H1 (cell line): ENCODE data around the gene MYO9B. TPM values are rescaled to one million over a fixed set of nuclear protein-coding genes. Genes with fewer than 3 reads are reported as not detected.
A peak's percentile ranks its signal among the peaks of the same experiment; 100 is the strongest.

Experiments
- JUND ChIP-seq: IDR thresholded peaks from 2 replicates; pipeline ENCODE4 v1.6.1; 2011; ENCODE audit warnings: mild to moderate bottlenecking, improper control_type of control experiment, low read length
- RNF2 ChIP-seq: fragments of 200-900, 300-1000 bp; sonication (generic); IDR thresholded peaks from 2 replicates; pipeline ENCODE4 v1.7.1; 2016; ENCODE audit warnings: borderline replicate concordance, low read depth, mild to moderate bottlenecking, antibody characterized with exemption, low read length; ENCODE audit not compliant: poor library complexity, severe bottlenecking; ENCODE audit errors: missing control alignments
- polyA plus RNA-seq, 7 experiments: library from polyadenylated mRNA; depleted of rRNA in 3 of 7; stranded (reverse) in 5 of 7; unstranded in 2 of 7; fragments of >200 nt in 5 of 7; fragments of 200-250 nt in 2 of 7; gene quantifications; 1 replicate in 5 of 7; 2 replicates in 1 of 7; 4 replicates in 1 of 7; pipeline versions ENCODE4 v1.2.1 to v1.2.3, GENCODE V29; 2011 to 2013; ENCODE audit warnings: missing spikeins in 2 of 7, mixed read lengths in 2 of 7
- total RNA-seq: library from RNA; stranded (reverse); fragmentation: NEBNext Ultra II Directional; extraction: Animal tissue kit (Norgen Biotek cat#: 25700); gene quantifications from 2 replicates; pipeline ENCODE4 v1.2.1, GENCODE V29; 2021
- TF ChIP-seq, protein P1 (sequence below): fragments of 300-600 bp; sonication (generic); IDR thresholded peaks from 2 replicates; pipeline ENCODE4 v1.7.1; 2012; ENCODE audit warnings: low read length, moderate library complexity, mild to moderate bottlenecking, inconsistent platforms; ENCODE audit not compliant: insufficient replicate concordance
- TF ChIP-seq, protein P2 (sequence below), 3 experiments: IDR thresholded peaks; 1 replicate in 2 of 3; 2 replicates in 1 of 3; pipeline versions ENCODE4 v1.5.1 to v1.6.1; 2011; ENCODE audit warnings: low read length in 3 of 3, mild to moderate bottlenecking in 3 of 3, inconsistent platforms in 2 of 3, low read depth in 1 of 3, moderate library complexity in 1 of 3; ENCODE audit not compliant: insufficient read depth in 1 of 3; ENCODE audit errors: control extremely low read depth in 1 of 3

MYO9B gene
- total and polyA plus RNA-seq, 2 of the 8 experiments (the other 6 are each of a cell fraction or from before 2014, with no cell fraction given): 27.6 to 77.1 TPM

- TF ChIP-seq, protein P1, sequence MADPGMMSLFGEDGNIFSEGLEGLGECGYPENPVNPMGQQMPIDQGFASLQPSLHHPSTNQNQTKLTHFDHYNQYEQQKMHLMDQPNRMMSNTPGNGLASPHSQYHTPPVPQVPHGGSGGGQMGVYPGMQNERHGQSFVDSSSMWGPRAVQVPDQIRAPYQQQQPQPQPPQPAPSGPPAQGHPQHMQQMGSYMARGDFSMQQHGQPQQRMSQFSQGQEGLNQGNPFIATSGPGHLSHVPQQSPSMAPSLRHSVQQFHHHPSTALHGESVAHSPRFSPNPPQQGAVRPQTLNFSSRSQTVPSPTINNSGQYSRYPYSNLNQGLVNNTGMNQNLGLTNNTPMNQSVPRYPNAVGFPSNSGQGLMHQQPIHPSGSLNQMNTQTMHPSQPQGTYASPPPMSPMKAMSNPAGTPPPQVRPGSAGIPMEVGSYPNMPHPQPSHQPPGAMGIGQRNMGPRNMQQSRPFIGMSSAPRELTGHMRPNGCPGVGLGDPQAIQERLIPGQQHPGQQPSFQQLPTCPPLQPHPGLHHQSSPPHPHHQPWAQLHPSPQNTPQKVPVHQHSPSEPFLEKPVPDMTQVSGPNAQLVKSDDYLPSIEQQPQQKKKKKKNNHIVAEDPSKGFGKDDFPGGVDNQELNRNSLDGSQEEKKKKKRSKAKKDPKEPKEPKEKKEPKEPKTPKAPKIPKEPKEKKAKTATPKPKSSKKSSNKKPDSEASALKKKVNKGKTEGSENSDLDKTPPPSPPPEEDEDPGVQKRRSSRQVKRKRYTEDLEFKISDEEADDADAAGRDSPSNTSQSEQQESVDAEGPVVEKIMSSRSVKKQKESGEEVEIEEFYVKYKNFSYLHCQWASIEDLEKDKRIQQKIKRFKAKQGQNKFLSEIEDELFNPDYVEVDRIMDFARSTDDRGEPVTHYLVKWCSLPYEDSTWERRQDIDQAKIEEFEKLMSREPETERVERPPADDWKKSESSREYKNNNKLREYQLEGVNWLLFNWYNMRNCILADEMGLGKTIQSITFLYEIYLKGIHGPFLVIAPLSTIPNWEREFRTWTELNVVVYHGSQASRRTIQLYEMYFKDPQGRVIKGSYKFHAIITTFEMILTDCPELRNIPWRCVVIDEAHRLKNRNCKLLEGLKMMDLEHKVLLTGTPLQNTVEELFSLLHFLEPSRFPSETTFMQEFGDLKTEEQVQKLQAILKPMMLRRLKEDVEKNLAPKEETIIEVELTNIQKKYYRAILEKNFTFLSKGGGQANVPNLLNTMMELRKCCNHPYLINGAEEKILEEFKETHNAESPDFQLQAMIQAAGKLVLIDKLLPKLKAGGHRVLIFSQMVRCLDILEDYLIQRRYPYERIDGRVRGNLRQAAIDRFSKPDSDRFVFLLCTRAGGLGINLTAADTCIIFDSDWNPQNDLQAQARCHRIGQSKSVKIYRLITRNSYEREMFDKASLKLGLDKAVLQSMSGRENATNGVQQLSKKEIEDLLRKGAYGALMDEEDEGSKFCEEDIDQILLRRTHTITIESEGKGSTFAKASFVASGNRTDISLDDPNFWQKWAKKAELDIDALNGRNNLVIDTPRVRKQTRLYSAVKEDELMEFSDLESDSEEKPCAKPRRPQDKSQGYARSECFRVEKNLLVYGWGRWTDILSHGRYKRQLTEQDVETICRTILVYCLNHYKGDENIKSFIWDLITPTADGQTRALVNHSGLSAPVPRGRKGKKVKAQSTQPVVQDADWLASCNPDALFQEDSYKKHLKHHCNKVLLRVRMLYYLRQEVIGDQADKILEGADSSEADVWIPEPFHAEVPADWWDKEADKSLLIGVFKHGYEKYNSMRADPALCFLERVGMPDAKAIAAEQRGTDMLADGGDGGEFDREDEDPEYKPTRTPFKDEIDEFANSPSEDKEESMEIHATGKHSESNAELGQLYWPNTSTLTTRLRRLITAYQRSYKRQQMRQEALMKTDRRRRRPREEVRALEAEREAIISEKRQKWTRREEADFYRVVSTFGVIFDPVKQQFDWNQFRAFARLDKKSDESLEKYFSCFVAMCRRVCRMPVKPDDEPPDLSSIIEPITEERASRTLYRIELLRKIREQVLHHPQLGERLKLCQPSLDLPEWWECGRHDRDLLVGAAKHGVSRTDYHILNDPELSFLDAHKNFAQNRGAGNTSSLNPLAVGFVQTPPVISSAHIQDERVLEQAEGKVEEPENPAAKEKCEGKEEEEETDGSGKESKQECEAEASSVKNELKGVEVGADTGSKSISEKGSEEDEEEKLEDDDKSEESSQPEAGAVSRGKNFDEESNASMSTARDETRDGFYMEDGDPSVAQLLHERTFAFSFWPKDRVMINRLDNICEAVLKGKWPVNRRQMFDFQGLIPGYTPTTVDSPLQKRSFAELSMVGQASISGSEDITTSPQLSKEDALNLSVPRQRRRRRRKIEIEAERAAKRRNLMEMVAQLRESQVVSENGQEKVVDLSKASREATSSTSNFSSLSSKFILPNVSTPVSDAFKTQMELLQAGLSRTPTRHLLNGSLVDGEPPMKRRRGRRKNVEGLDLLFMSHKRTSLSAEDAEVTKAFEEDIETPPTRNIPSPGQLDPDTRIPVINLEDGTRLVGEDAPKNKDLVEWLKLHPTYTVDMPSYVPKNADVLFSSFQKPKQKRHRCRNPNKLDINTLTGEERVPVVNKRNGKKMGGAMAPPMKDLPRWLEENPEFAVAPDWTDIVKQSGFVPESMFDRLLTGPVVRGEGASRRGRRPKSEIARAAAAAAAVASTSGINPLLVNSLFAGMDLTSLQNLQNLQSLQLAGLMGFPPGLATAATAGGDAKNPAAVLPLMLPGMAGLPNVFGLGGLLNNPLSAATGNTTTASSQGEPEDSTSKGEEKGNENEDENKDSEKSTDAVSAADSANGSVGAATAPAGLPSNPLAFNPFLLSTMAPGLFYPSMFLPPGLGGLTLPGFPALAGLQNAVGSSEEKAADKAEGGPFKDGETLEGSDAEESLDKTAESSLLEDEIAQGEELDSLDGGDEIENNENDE: no peak
- TF ChIP-seq JUND (no peak), RNF2 (no peak)
- TF ChIP-seq, protein P2, sequence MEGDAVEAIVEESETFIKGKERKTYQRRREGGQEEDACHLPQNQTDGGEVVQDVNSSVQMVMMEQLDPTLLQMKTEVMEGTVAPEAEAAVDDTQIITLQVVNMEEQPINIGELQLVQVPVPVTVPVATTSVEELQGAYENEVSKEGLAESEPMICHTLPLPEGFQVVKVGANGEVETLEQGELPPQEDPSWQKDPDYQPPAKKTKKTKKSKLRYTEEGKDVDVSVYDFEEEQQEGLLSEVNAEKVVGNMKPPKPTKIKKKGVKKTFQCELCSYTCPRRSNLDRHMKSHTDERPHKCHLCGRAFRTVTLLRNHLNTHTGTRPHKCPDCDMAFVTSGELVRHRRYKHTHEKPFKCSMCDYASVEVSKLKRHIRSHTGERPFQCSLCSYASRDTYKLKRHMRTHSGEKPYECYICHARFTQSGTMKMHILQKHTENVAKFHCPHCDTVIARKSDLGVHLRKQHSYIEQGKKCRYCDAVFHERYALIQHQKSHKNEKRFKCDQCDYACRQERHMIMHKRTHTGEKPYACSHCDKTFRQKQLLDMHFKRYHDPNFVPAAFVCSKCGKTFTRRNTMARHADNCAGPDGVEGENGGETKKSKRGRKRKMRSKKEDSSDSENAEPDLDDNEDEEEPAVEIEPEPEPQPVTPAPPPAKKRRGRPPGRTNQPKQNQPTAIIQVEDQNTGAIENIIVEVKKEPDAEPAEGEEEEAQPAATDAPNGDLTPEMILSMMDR (IDR thresholded peaks at IDR 0.05; ENCODE audit: control extremely low read depth in 1 of 3, insufficient read depth in 1 of 3, low read depth in 1 of 3, low read length in 3 of 3): peak; percentile 50 to 80 (median 65)
Observed at GRCh38 chr19:17103177-17103576, 27.6 kb downstream of the MYO9B start (continued).
